ENCODE data around the gene PTPRN2.
"Not testable (repeated sequence)": the region's sequence is repeated elsewhere in the genome, so short reads cannot be mapped to it uniquely, and the experiment has no call there.

DNA sequence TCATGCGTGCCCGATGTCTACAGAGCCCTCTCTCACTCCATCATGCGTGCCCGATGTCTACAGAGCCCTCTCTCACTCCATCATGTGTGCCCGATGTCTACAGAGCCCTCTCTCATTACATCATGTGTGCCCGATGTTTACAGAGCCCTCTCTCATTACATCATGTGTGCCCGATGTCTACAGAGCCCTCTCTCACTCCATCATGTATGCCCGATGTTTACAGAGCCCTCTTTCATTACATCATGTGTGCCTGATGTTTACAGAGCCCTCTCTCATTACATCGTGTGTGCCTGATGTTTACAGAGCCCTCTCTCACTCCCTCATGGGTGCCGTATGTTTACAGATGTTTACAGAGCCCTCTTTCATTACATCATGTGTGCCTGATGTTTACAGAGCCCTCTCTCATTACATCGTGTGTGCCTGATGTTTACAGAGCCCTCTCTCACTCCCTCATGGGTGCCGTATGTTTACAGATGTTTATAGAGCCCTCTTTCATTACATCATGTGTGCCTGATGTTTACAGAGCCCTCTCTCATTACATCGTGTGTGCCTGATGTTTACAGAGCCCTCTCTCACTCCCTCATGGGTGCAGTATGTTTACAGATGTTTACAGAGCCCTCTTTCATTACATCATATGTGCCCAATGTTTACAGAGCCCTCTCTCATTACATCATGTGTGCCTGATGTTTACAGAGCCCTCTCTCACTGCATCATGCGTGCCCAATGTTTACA is 739.7 kb downstream of the PTPRN2 start:
- not testable (repeated sequence) for TF ChIP-seq EP300, POLR2AphosphoS5, POLR2A (IDR thresholded peaks at IDR 0.05)
- TF ChIP-seq, protein P1, sequence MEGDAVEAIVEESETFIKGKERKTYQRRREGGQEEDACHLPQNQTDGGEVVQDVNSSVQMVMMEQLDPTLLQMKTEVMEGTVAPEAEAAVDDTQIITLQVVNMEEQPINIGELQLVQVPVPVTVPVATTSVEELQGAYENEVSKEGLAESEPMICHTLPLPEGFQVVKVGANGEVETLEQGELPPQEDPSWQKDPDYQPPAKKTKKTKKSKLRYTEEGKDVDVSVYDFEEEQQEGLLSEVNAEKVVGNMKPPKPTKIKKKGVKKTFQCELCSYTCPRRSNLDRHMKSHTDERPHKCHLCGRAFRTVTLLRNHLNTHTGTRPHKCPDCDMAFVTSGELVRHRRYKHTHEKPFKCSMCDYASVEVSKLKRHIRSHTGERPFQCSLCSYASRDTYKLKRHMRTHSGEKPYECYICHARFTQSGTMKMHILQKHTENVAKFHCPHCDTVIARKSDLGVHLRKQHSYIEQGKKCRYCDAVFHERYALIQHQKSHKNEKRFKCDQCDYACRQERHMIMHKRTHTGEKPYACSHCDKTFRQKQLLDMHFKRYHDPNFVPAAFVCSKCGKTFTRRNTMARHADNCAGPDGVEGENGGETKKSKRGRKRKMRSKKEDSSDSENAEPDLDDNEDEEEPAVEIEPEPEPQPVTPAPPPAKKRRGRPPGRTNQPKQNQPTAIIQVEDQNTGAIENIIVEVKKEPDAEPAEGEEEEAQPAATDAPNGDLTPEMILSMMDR (IDR thresholded peaks at IDR 0.05) = not testable (repeated sequence)

Data from sigmoid colon (tissue), 4 donors.